Sigmoid colon (tissue), 4 donors: ENCODE results near the gene UVRAG.

Source experiments
- CTCF ChIP-seq, 4 experiments: fragments of 450-650 bp in 3 of 4; fragments of 200-600 bp in 1 of 4; IDR thresholded peaks; one replicate each; pipeline ENCODE4 v1.5.1; 2016 to 2019; ENCODE audit warnings: antibody characterized with exemption in 4 of 4, mild to moderate bottlenecking in 3 of 4, moderate library complexity in 2 of 4
- EP300 ChIP-seq, 4 donors: sonication (generic); formaldehyde crosslinking; IDR thresholded peaks; one replicate each; pipeline ENCODE4 v1.6.1; 2017; ENCODE audit warnings: antibody characterized with exemption in 4 of 4
- POLR2A ChIP-seq, 2 donors: fragments of 450-650 bp; IDR thresholded peaks; one replicate each; pipeline ENCODE4 v1.6.1; 2016; ENCODE audit warnings: antibody characterized with exemption in 2 of 2, mild to moderate bottlenecking in 2 of 2, moderate library complexity in 2 of 2
- POLR2AphosphoS5 ChIP-seq, 4 donors: sonication (generic); formaldehyde crosslinking; IDR thresholded peaks; one replicate each; pipeline ENCODE4 v1.6.1; 2017; ENCODE audit warnings: antibody characterized with exemption in 4 of 4

GRCh38 chr11:75888416-75888815 lies 73.4 kb downstream of the UVRAG start:
- TF ChIP-seq CTCF (IDR thresholded peaks at IDR 0.05) (no peak), POLR2A (IDR thresholded peaks at IDR 0.05) (no peak), POLR2AphosphoS5 (IDR thresholded peaks at IDR 0.05) (no peak), EP300 (IDR thresholded peaks at IDR 0.05) (no peak)
